ENCODE measurements around the gene AK3. TPM values are rescaled to one million over a fixed set of nuclear protein-coding genes. Genes with fewer than 3 reads are reported as not detected.

Gene AK3
- total and polyA plus RNA-seq, 4 donors = 39.4 to 56.1 (median 51.7) TPM

DNA sequence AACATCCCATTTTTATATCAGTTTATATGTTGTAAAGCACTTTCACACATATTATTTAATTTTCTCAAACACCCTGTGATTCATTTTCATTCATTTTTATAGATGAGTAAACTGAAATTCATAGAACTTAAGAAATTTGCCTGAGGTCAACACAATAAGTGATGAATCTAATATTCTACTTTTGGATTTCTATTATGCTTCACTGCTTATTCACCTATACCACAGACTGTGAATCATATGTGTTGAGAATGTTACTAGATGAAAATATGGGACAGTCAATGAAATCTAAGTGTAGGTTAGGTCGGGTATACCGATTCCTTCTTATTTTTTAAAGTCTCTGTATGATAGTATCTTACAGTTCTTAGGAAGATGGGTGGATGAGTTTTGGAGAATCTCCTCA, 36.9 kb downstream of the AK3 start:
- intact Hi-C loops (cut with DNase I) = no loop called here
- Histone ChIP-seq H3K36me3 (ENCODE audit: control insufficient read depth in 1 of 2, insufficient read depth in 2 of 2, low read length in 1 of 2) (no peaks in the 10 kb centered on the region), H3K4me3 (ENCODE audit: low read length in 2 of 2) (no peak overlapping the region), H3K4me1 (ENCODE audit: control insufficient read depth in 1 of 2, insufficient read depth in 2 of 2, low read length in 2 of 2) (no peaks in the 10 kb centered on the region), H3K27me3 (ENCODE audit: control insufficient read depth in 1 of 2, insufficient read depth in 2 of 2, low read length in 1 of 2) (no peaks in the 10 kb centered on the region), H3K27ac (ENCODE audit: low read depth in 1 of 2, low read length in 2 of 2) (no peak overlapping the region), H3K9me3 (ENCODE audit: control insufficient read depth, low read length) (no peaks in the 10 kb centered on the region)
- DNase-seq (no peak), ATAC-seq (ENCODE audit: low FRiP score) (no peak)
- 92% methylated on average over 2 of the region's 2 CpGs for WGBS, 2 donors

GRCh38 chr9:4701526-4701925, 39.5 kb downstream of the AK3 start:
- WGBS, 2 donors = 51 to 54% methylated on average over 1 of the region's 1 CpG
- ATAC-seq (ENCODE audit: low FRiP score) (no peak), DNase-seq (no peak)
- no peaks in the 10 kb centered on the region for H3K9me3 ChIP-seq (ENCODE audit: control insufficient read depth, low read length)
- intact Hi-C loops (cut with DNase I) = no loop called here
- no peak overlapping the region for H3K27ac ChIP-seq (ENCODE audit: low read depth in 1 of 2, low read length in 2 of 2)
- H3K4me1 ChIP-seq (ENCODE audit: control insufficient read depth in 1 of 2, insufficient read depth in 2 of 2, low read length in 2 of 2) = no peaks in the 10 kb centered on the region
- H3K4me3 ChIP-seq (ENCODE audit: low read length in 2 of 2) = no peak overlapping the region
- H3K36me3 ChIP-seq (ENCODE audit: control insufficient read depth in 1 of 2, insufficient read depth in 2 of 2, low read length in 1 of 2) = no peaks in the 10 kb centered on the region
- no peaks in the 10 kb centered on the region for H3K27me3 ChIP-seq (ENCODE audit: control insufficient read depth in 1 of 2, insufficient read depth in 2 of 2, low read length in 1 of 2)

- Histone ChIP-seq H3K27ac (ENCODE audit: low read depth in 1 of 2, low read length in 2 of 2) (no peak overlapping the region), H3K27me3 (ENCODE audit: control insufficient read depth in 1 of 2, insufficient read depth in 2 of 2, low read length in 1 of 2) (no peaks in the 10 kb centered on the region), H3K9me3 (ENCODE audit: control insufficient read depth, low read length) (no peaks in the 10 kb centered on the region), H3K4me1 (ENCODE audit: control insufficient read depth in 1 of 2, insufficient read depth in 2 of 2, low read length in 2 of 2) (no peaks in the 10 kb centered on the region), H3K36me3 (ENCODE audit: control insufficient read depth in 1 of 2, insufficient read depth in 2 of 2, low read length in 1 of 2) (no peaks in the 10 kb centered on the region), H3K4me3 (ENCODE audit: low read length in 2 of 2) (no peak overlapping the region)
- intact Hi-C loops (cut with DNase I) = no loop called here
- WGBS, 2 donors = 76 to 78% methylated on average over 2 of the region's 2 CpGs
- DNase-seq = no peak
- no peak for ATAC-seq (ENCODE audit: low FRiP score)
Measured at GRCh38 chr9:4700932-4701331, 40.1 kb downstream of the AK3 start.

GRCh38 chr9:4700091-4700490, 40.9 kb downstream of the AK3 start:
- no peaks in the 10 kb centered on the region for H3K4me1 ChIP-seq (ENCODE audit: control insufficient read depth in 1 of 2, insufficient read depth in 2 of 2, low read length in 2 of 2)
- H3K9me3 ChIP-seq (ENCODE audit: control insufficient read depth, low read length) = no peaks in the 10 kb centered on the region
- 71 to 75% methylated on average over 3 of the region's 3 CpGs for WGBS, 2 donors
- intact Hi-C loops (cut with DNase I) = no loop called here
- H3K27ac ChIP-seq (ENCODE audit: low read depth in 1 of 2, low read length in 2 of 2) = no peak overlapping the region
- no peaks in the 10 kb centered on the region for H3K27me3 ChIP-seq (ENCODE audit: control insufficient read depth in 1 of 2, insufficient read depth in 2 of 2, low read length in 1 of 2)
- no peak overlapping the region for H3K4me3 ChIP-seq (ENCODE audit: low read length in 2 of 2)
- DNase-seq (no peak), ATAC-seq (ENCODE audit: low FRiP score) (no peak)
- no peaks in the 10 kb centered on the region for H3K36me3 ChIP-seq (ENCODE audit: control insufficient read depth in 1 of 2, insufficient read depth in 2 of 2, low read length in 1 of 2)

GRCh38 chr9:4691795-4692194, 49.2 kb downstream of the AK3 start:
- peaks cover 0 to 2% of the 10 kb centered on the region in 2 donors for H3K36me3 ChIP-seq (ENCODE audit: control insufficient read depth in 1 of 2, insufficient read depth in 2 of 2, low read length in 1 of 2)
- H3K4me3 ChIP-seq (ENCODE audit: low read length in 2 of 2) = no peak overlapping the region
- H3K4me1 ChIP-seq (ENCODE audit: control insufficient read depth in 1 of 2, insufficient read depth in 2 of 2, low read length in 2 of 2) = peaks cover 2 to 5% of the 10 kb centered on the region in 2 donors
- no peaks in the 10 kb centered on the region for H3K9me3 ChIP-seq (ENCODE audit: control insufficient read depth, low read length)
- ATAC-seq (ENCODE audit: low FRiP score) (no peak), DNase-seq (no peak)
- no peaks in the 10 kb centered on the region for H3K27me3 ChIP-seq (ENCODE audit: control insufficient read depth in 1 of 2, insufficient read depth in 2 of 2, low read length in 1 of 2)
- H3K27ac ChIP-seq (ENCODE audit: low read depth in 1 of 2, low read length in 2 of 2) = no peak overlapping the region
- intact Hi-C loops (cut with DNase I) = no loop called here
- 64 to 70% methylated on average over 3 of the region's 3 CpGs for WGBS, 2 donors

DNA sequence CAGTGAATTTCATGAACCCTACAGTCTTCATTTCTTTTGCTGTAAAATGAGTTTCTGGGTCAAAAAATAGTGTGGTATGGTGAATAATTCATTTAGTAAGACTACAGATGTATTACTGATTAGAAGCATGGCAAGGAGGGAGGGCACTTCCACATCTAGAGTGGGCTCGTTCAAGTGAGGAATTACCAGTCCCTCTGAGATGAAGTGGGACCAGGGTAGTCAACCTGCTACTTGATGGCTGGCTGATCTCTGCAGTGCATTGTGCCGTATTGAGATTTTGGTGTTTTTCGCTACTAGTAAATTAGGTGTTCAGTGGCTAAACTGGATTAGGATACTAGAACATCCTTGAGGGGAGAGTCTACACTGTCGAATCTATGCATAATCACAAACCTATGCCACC, 50.9 kb downstream of the AK3 start:
- Histone ChIP-seq H3K27me3 (ENCODE audit: control insufficient read depth in 1 of 2, insufficient read depth in 2 of 2, low read length in 1 of 2) (no peaks in the 10 kb centered on the region), H3K4me1 (ENCODE audit: control insufficient read depth in 1 of 2, insufficient read depth in 2 of 2, low read length in 2 of 2) (peaks cover 5% of the 10 kb centered on the region in 2 donors), H3K4me3 (ENCODE audit: low read length in 2 of 2) (no peak overlapping the region), H3K9me3 (ENCODE audit: control insufficient read depth, low read length) (no peaks in the 10 kb centered on the region), H3K27ac (ENCODE audit: low read depth in 1 of 2, low read length in 2 of 2) (peak overlapping the region in 1 of 2 donors; percentile 62), H3K36me3 (ENCODE audit: control insufficient read depth in 1 of 2, insufficient read depth in 2 of 2, low read length in 1 of 2) (peaks cover 0 to 3% of the 10 kb centered on the region in 2 donors)
- ATAC-seq (ENCODE audit: low FRiP score) = no peak
- 87 to 90% methylated on average over 4 of the region's 4 CpGs for WGBS, 2 donors
- intact Hi-C loops (cut with DNase I) = no loop called here
- no peak for DNase-seq

DNA sequence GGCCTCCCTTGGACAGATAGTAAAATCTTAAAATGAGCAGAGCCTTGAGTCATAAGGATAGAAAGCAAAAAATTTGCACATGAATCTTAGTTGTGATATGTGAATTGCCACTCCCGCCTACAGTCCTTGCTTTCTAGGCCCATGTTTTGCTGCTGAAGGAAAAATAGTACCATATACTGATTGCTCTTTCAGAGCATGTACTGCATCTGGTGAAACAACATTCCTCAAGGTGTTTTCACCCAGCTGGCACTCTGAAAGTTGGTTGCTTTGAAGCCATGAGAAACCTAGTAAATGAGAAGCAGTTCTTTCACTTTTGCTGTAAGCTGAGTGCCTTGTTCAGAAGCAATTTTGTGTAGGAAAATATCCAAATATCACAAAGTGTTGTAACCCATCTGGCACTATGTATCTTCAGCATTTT, 51.3 kb downstream of the AK3 start:
- Histone ChIP-seq H3K36me3 (ENCODE audit: control insufficient read depth in 1 of 2, insufficient read depth in 2 of 2, low read length in 1 of 2) (peaks cover 0 to 7% of the 10 kb centered on the region in 2 donors), H3K4me3 (ENCODE audit: low read length in 2 of 2) (no peak overlapping the region), H3K4me1 (ENCODE audit: control insufficient read depth in 1 of 2, insufficient read depth in 2 of 2, low read length in 2 of 2) (peaks cover 5 to 8% of the 10 kb centered on the region in 2 donors), H3K27ac (ENCODE audit: low read depth in 1 of 2, low read length in 2 of 2) (no peak overlapping the region), H3K27me3 (ENCODE audit: control insufficient read depth in 1 of 2, insufficient read depth in 2 of 2, low read length in 1 of 2) (no peaks in the 10 kb centered on the region), H3K9me3 (ENCODE audit: control insufficient read depth, low read length) (no peaks in the 10 kb centered on the region)
- ATAC-seq (ENCODE audit: low FRiP score) = peak; percentile 33
- DNase-seq = no peak
- intact Hi-C loops (cut with DNase I) = no loop called here
- 74 to 79% methylated on average over 1 of the region's 1 CpG for WGBS, 2 donors

DNA sequence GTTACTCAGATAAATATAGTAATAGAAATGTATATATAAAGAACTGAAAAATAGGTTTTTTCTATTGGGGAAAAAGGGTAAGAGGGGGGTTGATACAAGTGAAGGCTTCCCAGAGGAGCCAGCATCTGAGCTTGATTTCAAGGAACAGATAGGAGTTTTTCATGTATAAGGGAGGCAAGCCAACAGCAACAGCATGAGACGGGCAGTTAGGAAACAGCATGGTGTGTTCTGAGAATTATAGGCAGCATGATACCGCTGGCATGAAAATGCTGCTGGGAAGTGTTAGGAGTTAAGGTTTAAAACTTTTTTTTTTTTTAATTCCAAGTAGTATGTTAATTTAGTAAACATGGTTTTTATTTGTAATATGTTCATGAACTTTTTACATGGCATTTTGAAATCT, 52.0 kb downstream of the AK3 start:
- H3K4me1 ChIP-seq (ENCODE audit: control insufficient read depth in 1 of 2, insufficient read depth in 2 of 2, low read length in 2 of 2) = peaks cover 5 to 8% of the 10 kb centered on the region in 2 donors

DNA sequence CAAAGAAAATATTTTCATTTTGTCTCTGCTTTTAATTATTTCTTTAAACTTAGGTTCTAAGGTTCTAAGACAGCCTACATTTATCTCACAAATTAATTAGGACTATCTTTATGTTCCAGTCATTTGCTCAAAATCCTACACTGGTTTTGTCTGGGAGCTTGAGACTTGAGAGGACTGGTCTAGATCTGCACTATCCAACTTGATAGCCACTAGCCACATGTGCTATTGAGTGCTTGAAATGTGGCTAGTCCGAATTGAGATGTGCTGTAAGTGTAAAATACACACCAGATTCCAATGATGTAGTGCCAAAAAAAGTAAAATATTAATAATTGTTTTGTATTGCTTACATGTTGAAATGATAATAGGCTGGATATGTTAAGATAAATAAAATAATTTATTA, 54.4 kb downstream of the AK3 start:
- Histone ChIP-seq H3K27me3 (ENCODE audit: control insufficient read depth in 1 of 2, insufficient read depth in 2 of 2, low read length in 1 of 2) (no peaks in the 10 kb centered on the region), H3K36me3 (ENCODE audit: control insufficient read depth in 1 of 2, insufficient read depth in 2 of 2, low read length in 1 of 2) (peaks cover 0 to 5% of the 10 kb centered on the region in 2 donors), H3K4me1 (ENCODE audit: control insufficient read depth in 1 of 2, insufficient read depth in 2 of 2, low read length in 2 of 2) (peaks cover 5 to 8% of the 10 kb centered on the region in 2 donors), H3K4me3 (ENCODE audit: low read length in 2 of 2) (no peak overlapping the region), H3K27ac (ENCODE audit: low read depth in 1 of 2, low read length in 2 of 2) (peak overlapping the region in 1 of 2 donors; percentile 19), H3K9me3 (ENCODE audit: control insufficient read depth, low read length) (no peaks in the 10 kb centered on the region)
- intact Hi-C loops (cut with DNase I) = no loop called here
- WGBS, 2 donors = 12 to 20% methylated on average over 1 of the region's 1 CpG
- ATAC-seq (ENCODE audit: low FRiP score) = no peak
- DNase-seq = no peak

More for the DNA sequence above, 52.0 kb downstream of the AK3 start:
- H3K9me3 ChIP-seq (ENCODE audit: control insufficient read depth, low read length) = no peaks in the 10 kb centered on the region
- peaks cover 0 to 6% of the 10 kb centered on the region in 2 donors for H3K36me3 ChIP-seq (ENCODE audit: control insufficient read depth in 1 of 2, insufficient read depth in 2 of 2, low read length in 1 of 2)
- H3K4me3 ChIP-seq (ENCODE audit: low read length in 2 of 2) = no peak overlapping the region
- 0 to 3% methylated on average over 2 of the region's 2 CpGs for WGBS, 2 donors
- intact Hi-C loops (cut with DNase I) = no loop called here
- ATAC-seq (ENCODE audit: low FRiP score) (no peak), DNase-seq (no peak)
- no peak overlapping the region for H3K27ac ChIP-seq (ENCODE audit: low read depth in 1 of 2, low read length in 2 of 2)
- no peaks in the 10 kb centered on the region for H3K27me3 ChIP-seq (ENCODE audit: control insufficient read depth in 1 of 2, insufficient read depth in 2 of 2, low read length in 1 of 2)

Data from aorta (tissue), 5 donors.